GM12878 (cell line): ENCODE measurements around the gene PTPRQ. TPM values are rescaled to one million over a fixed set of nuclear protein-coding genes. Genes with fewer than 3 reads are reported as not detected.

Experiments used
- ATAC-seq: fragments of 200-7000 bp; cut with Tn5 transposase; 3 replicates; pipeline ENCODE4 v1.9.1; 2020; ENCODE audit warnings: mild to moderate bottlenecking, moderate library complexity
- BruUV-seq: library from RNA; stranded (reverse); fragments of 400-500 nt; replicated peaks from 2 replicates; lab custom pipeline; 2021; lab: Mats Ljungman, UMichigan
- CTCF ChIA-PET: fragments of 300-600 bp; sonication (Branson Sonifier 250); formaldehyde crosslinking; extraction: SDS; loops from one replicate; lab custom pipeline; 2021; ENCODE audit warnings: inconsistent platforms; lab: Yijun Ruan, JAX
- POLR2A ChIA-PET: fragments of 350-600 bp; formaldehyde crosslinking; extraction: SDS; loops from one replicate; lab custom pipeline; 2021; ENCODE audit warnings: inconsistent platforms; lab: Charles Lee
- RAD21 ChIA-PET: fragments of 300-600 bp; sonication (Branson Sonifier 250); formaldehyde crosslinking; loops from one replicate; lab custom pipeline; 2023; ENCODE audit warnings: antibody characterized with exemption; ENCODE audit not compliant: unreplicated experiment; lab: Charles Lee
- SMC1A ChIA-PET: fragments of 300-600 bp; sonication (Branson Sonifier 250); formaldehyde crosslinking; loops from one replicate; lab custom pipeline; 2023; ENCODE audit not compliant: unreplicated experiment, uncharacterized antibody; lab: Charles Lee
- DNase-seq: peaks from one replicate; pipeline ENCODE4 v3.0.0-alpha.2; 2011; ENCODE audit warnings: low read depth, low spot score
- FAIRE-seq: peaks from 3 replicates; lab custom pipeline; 2011; peaks lifted over from hg19 to GRCh38; lab: Jason Lieb, UNC
- H2AFZ ChIP-seq: 2 replicates; pipeline ENCODE4 v1.6.0; 2011; ENCODE audit warnings: low read depth, low read length, control low read depth; ENCODE audit not compliant: control insufficient read depth
- H3K27ac ChIP-seq: 2 replicates; pipeline ENCODE4 v1.5.1; 2011; ENCODE audit warnings: control low read depth; ENCODE audit not compliant: control insufficient read depth, insufficient read depth
- H3K27me3 ChIP-seq, 2 experiments: replicated peaks in 1 of 2; 2 replicates each; pipeline versions ENCODE4 v1.6.0 to v1.6.1; 2011; ENCODE audit warnings: low read length in 1 of 2; ENCODE audit not compliant: control insufficient read depth in 2 of 2, insufficient read depth in 2 of 2
- H3K36me3 ChIP-seq, 2 experiments: 2 replicates each; pipeline ENCODE4 v1.5.1; 2011; ENCODE audit warnings: low read length in 1 of 2; ENCODE audit not compliant: control insufficient read depth in 2 of 2, insufficient read depth in 2 of 2
- H3K4me1 ChIP-seq: 2 replicates; pipeline ENCODE4 v1.6.1; 2011; ENCODE audit warnings: mild to moderate bottlenecking, low read length, moderate library complexity, mixed read lengths; ENCODE audit not compliant: control insufficient read depth, insufficient read depth
- H3K4me2 ChIP-seq: 2 replicates; pipeline ENCODE4 v1.6.0; 2011; ENCODE audit warnings: control low read depth; ENCODE audit not compliant: control insufficient read depth, insufficient read depth
- H3K4me3 ChIP-seq: fragments of 200-600 bp; sonication (generic); 2 replicates; pipeline ENCODE4 v1.5.1; 2016
- H3K79me2 ChIP-seq: 2 replicates; pipeline ENCODE4 v1.6.0; 2011; ENCODE audit warnings: low read length; ENCODE audit not compliant: control insufficient read depth, insufficient read depth
- H3K9ac ChIP-seq: 2 replicates; pipeline ENCODE4 v1.8.0; 2011; ENCODE audit warnings: low read length, control low read depth, mixed read lengths; ENCODE audit not compliant: control insufficient read depth, insufficient read depth
- H3K9me3 ChIP-seq: replicated peaks from 3 replicates; pipeline ENCODE4 v1.5.1; 2011; ENCODE audit warnings: mild to moderate bottlenecking, low read length; ENCODE audit not compliant: control insufficient read depth, insufficient read depth
- H4K20me1 ChIP-seq: 2 replicates; pipeline ENCODE4 v1.6.0; 2011; ENCODE audit not compliant: control insufficient read depth, insufficient read depth
- ESRRA ChIP-seq: IDR thresholded peaks from 2 replicates; pipeline ENCODE4 v1.6.1; 2012; ENCODE audit warnings: mild to moderate bottlenecking, low read length, improper control_type of control experiment
- FOXK2 ChIP-seq: fragments of 450-650 bp; IDR thresholded peaks from 2 replicates; pipeline ENCODE4 v1.6.1; 2017; ENCODE audit warnings: mild to moderate bottlenecking, moderate library complexity
- HDAC2 ChIP-seq: fragments of 200-600 bp; sonication (generic); IDR thresholded peaks from 2 replicates; pipeline ENCODE4 v1.6.1; 2017
- HDGF ChIP-seq: fragments of 450-650 bp; IDR thresholded peaks from 2 replicates; pipeline ENCODE4 v1.6.1; 2016; ENCODE audit warnings: antibody characterized with exemption
- LARP7 ChIP-seq: fragments of 450-650 bp; IDR thresholded peaks from 2 replicates; pipeline ENCODE4 v1.6.1; 2017; ENCODE audit warnings: mild to moderate bottlenecking
- NFYA ChIP-seq: IDR thresholded peaks from 2 replicates; pipeline ENCODE4 v1.6.1; 2011; ENCODE audit warnings: low read depth, mild to moderate bottlenecking, low read length, improper control_type of control experiment, borderline replicate concordance
- NFYB ChIP-seq: IDR thresholded peaks from 2 replicates; pipeline ENCODE4 v1.6.1; 2011; ENCODE audit warnings: low read depth, mild to moderate bottlenecking, low read length, improper control_type of control experiment, moderate library complexity; ENCODE audit not compliant: insufficient read depth
- POLR2AphosphoS5 ChIP-seq: IDR thresholded peaks from 2 replicates; pipeline ENCODE4 v1.6.1; 2011; ENCODE audit warnings: mild to moderate bottlenecking, low read length, inconsistent platforms
- SMAD5 ChIP-seq: IDR thresholded peaks from 2 replicates; pipeline ENCODE4 v1.6.1; 2016; ENCODE audit warnings: antibody characterized with exemption, low read depth
- STAT1 ChIP-seq: fragments of 450-650 bp; conservative IDR thresholded peaks from 2 replicates; pipeline ENCODE4 v1.6.1; 2014; ENCODE audit warnings: antibody characterized with exemption, mild to moderate bottlenecking
- TARDBP ChIP-seq: IDR thresholded peaks from 2 replicates; pipeline ENCODE4 v1.6.1; 2016; ENCODE audit warnings: borderline replicate concordance
- TCF3 ChIP-seq: IDR thresholded peaks from 2 replicates; pipeline ENCODE4 v1.6.1; 2012; ENCODE audit warnings: low read depth, mild to moderate bottlenecking, low read length, borderline replicate concordance; ENCODE audit not compliant: insufficient read depth
- ZBED1 ChIP-seq: IDR thresholded peaks from 2 replicates; pipeline ENCODE4 v1.6.1; 2016; ENCODE audit warnings: borderline replicate concordance
- WGBS: methylation state at CpG from one replicate; pipeline ENCODE4 v1.1.6; 2016; ENCODE audit warnings: low lambda C conversion rate; ENCODE audit not compliant: insufficient replicate concordance, insufficient coverage; ENCODE audit errors: missing lambda C conversion rate; 5-methylcytosine and 5-hydroxymethylcytosine counted together
- in situ Hi-C: fragments of 300-500 bp; cut with MboI; formaldehyde crosslinking; loops from 9 replicates; pipeline ENCODE4 v1.14.3; 2018; ENCODE audit warnings: mixed read lengths
- intact Hi-C: fragments of 100-400 bp; cut with micrococcal nuclease; formaldehyde crosslinking; loops from one replicate; pipeline ENCODE4 v1.14.2; 2022; ENCODE audit not compliant: unreplicated experiment
- polyA plus RNA-seq, 11 experiments: library from polyadenylated mRNA; depleted of rRNA in 4 of 11; unstranded in 6 of 11; stranded (reverse) in 5 of 11; fragments of >200 nt; fragmentation: Nextera tagmentation in 4 of 11; fragmentation: Illumina TruSeq in 1 of 11; extraction: Ambion mirVana in 4 of 11; extraction: Trizol in 1 of 11; gene quantifications; 1 replicate in 1 of 11; 2 replicates in 10 of 11; pipeline versions ENCODE4 v1.2.1 to v1.2.3, GENCODE V29; 2011 to 2016; ENCODE audit warnings: inconsistent platforms in 2 of 11, missing spikeins in 2 of 11, low read depth in 1 of 11
- total RNA-seq, 4 experiments: library from RNA; depleted of rRNA in 3 of 4; stranded (reverse); fragments of >200 nt in 3 of 4; fragmentation: Illumina TruSeq in 1 of 4; extraction: Trizol in 1 of 4; gene quantifications; 2 replicates each; pipeline versions ENCODE4 v1.2.1 to v1.2.3, GENCODE V29; 2013 to 2021
- TF ChIP-seq, protein P1 (sequence below): IDR thresholded peaks from 2 replicates; pipeline ENCODE4 v1.6.1; 2012; ENCODE audit warnings: mild to moderate bottlenecking, low read depth, low read length
- TF ChIP-seq, protein P2 (sequence below): IDR thresholded peaks from 2 replicates; pipeline ENCODE4 v1.6.1; 2011; ENCODE audit warnings: borderline replicate concordance, low read depth, mild to moderate bottlenecking, moderate library complexity, mixed read lengths, low read length; ENCODE audit not compliant: insufficient read depth; ENCODE audit errors: extremely low read length
- TF ChIP-seq, protein P3 (sequence below): IDR thresholded peaks from 2 replicates; pipeline ENCODE4 v1.6.1; 2012; ENCODE audit warnings: low read depth, low read length, improper control_type of control experiment
- TF ChIP-seq, protein P4 (sequence below): IDR thresholded peaks from 2 replicates; pipeline ENCODE4 v1.6.1; 2011; ENCODE audit warnings: mild to moderate bottlenecking, low read depth, low read length, moderate library complexity; ENCODE audit not compliant: insufficient replicate concordance

The PTPRQ gene
- total and polyA plus RNA-seq, 10 of the 15 experiments (the other 5 are each of a cell fraction or from before 2014, with no cell fraction given), result 0.01 TPM; not detected in 9

DNA sequence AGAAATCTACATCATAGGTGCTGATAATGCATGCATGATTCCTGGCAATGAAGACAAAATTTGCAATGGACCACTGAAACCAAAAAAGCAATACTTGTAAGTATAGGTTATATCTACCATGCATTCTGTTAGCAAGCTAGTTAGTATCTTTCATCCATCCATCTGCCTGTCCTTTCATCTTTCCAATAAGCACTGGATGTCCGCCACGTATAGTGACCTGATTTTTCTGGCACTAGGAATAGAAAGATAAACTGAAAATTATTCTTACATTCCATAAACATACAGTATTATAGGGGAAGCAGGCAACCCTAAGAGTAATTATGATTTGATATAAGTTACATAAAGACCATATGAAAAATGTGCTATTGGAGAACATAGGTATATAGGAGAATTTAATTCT lies 176.2 kb downstream of the PTPRQ start:
- Histone ChIP-seq H3K4me3 (no peak overlapping the region), H3K79me2 (no peaks in the 10 kb centered on the region), H3K27me3 (no peaks in the 10 kb centered on the region; a peak in 1 of 4 replicates), H4K20me1 (no peaks in the 10 kb centered on the region), H2AFZ (no peak overlapping the region), H3K4me2 (no peak overlapping the region), H3K9ac (no peak overlapping the region), H3K9me3 (no peaks in the 10 kb centered on the region), H3K4me1 (no peaks in the 10 kb centered on the region), H3K36me3 (no peaks in the 10 kb centered on the region), H3K27ac (no peak overlapping the region)
- TF ChIP-seq HDAC2 (no peak), HDGF (no peak), ZBED1 (no peak), LARP7 (no peak), STAT1 (no peak), NFYA (no peak), TARDBP (no peak), SMAD5 (no peak), TCF3 (no peak), POLR2AphosphoS5 (no peak), FOXK2 (no peak), NFYB (no peak), ESRRA (no peak)
- TF ChIP-seq, protein P1, sequence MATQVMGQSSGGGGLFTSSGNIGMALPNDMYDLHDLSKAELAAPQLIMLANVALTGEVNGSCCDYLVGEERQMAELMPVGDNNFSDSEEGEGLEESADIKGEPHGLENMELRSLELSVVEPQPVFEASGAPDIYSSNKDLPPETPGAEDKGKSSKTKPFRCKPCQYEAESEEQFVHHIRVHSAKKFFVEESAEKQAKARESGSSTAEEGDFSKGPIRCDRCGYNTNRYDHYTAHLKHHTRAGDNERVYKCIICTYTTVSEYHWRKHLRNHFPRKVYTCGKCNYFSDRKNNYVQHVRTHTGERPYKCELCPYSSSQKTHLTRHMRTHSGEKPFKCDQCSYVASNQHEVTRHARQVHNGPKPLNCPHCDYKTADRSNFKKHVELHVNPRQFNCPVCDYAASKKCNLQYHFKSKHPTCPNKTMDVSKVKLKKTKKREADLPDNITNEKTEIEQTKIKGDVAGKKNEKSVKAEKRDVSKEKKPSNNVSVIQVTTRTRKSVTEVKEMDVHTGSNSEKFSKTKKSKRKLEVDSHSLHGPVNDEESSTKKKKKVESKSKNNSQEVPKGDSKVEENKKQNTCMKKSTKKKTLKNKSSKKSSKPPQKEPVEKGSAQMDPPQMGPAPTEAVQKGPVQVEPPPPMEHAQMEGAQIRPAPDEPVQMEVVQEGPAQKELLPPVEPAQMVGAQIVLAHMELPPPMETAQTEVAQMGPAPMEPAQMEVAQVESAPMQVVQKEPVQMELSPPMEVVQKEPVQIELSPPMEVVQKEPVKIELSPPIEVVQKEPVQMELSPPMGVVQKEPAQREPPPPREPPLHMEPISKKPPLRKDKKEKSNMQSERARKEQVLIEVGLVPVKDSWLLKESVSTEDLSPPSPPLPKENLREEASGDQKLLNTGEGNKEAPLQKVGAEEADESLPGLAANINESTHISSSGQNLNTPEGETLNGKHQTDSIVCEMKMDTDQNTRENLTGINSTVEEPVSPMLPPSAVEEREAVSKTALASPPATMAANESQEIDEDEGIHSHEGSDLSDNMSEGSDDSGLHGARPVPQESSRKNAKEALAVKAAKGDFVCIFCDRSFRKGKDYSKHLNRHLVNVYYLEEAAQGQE, result no peak
- TF ChIP-seq, protein P2, sequence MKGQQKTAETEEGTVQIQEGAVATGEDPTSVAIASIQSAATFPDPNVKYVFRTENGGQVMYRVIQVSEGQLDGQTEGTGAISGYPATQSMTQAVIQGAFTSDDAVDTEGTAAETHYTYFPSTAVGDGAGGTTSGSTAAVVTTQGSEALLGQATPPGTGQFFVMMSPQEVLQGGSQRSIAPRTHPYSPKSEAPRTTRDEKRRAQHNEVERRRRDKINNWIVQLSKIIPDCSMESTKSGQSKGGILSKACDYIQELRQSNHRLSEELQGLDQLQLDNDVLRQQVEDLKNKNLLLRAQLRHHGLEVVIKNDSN, result no peak
- TF ChIP-seq, protein P3, sequence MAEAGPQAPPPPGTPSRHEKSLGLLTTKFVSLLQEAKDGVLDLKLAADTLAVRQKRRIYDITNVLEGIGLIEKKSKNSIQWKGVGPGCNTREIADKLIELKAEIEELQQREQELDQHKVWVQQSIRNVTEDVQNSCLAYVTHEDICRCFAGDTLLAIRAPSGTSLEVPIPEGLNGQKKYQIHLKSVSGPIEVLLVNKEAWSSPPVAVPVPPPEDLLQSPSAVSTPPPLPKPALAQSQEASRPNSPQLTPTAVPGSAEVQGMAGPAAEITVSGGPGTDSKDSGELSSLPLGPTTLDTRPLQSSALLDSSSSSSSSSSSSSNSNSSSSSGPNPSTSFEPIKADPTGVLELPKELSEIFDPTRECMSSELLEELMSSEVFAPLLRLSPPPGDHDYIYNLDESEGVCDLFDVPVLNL, result no peak
- TF ChIP-seq, protein P4, sequence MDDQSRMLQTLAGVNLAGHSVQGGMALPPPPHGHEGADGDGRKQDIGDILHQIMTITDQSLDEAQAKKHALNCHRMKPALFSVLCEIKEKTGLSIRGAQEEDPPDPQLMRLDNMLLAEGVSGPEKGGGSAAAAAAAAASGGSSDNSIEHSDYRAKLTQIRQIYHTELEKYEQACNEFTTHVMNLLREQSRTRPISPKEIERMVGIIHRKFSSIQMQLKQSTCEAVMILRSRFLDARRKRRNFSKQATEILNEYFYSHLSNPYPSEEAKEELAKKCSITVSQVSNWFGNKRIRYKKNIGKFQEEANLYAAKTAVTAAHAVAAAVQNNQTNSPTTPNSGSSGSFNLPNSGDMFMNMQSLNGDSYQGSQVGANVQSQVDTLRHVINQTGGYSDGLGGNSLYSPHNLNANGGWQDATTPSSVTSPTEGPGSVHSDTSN, result no peak
- ChIA-PET SMC1A (interaction anchor here (2.6 kb wide), 1 partner anchor 9 kb away, joined by 7 read pairs; no protein-coding TSS in a partner anchor), POLR2A (no interaction called here), CTCF (no interaction called here), RAD21 (no interaction called here)
- ATAC-seq, result no peak
- in situ Hi-C loops (no loop called here), intact Hi-C loops (no loop called here)
- no peak for DNase-seq
- FAIRE-seq, result peak; percentile 31
- BruUV-seq, result no TSS peak
- 32% methylated on average over 2 of the region's 2 CpGs for WGBS
